GM18499 (cell line): ENCODE data around the gene OSCAR.
"Not testable (repeated sequence)": the region's sequence is repeated elsewhere in the genome, so short reads cannot be mapped to it uniquely, and the experiment has no call there.

Experiments used
- ATAC-seq: cut with Tn5 transposase; IDR thresholded peaks from one replicate; pipeline ENCODE4 v1.9.1; 2021; ENCODE audit warnings: moderate number of reproducible peaks; ENCODE audit not compliant: insufficient read depth, unreplicated experiment

Gene OSCAR

GRCh38 chr19:54095859-54096616, 4.6 kb downstream of the OSCAR start:
- ATAC-seq, result not testable (repeated sequence)

- no peak for ATAC-seq
Observed at GRCh38 chr19:54095136-54095858, 5.3 kb downstream of the OSCAR start.

GRCh38 chr19:54094426-54095000, 6.1 kb downstream of the OSCAR start:
- no peak for ATAC-seq

- ATAC-seq, result no peak
Observed at GRCh38 chr19:54084410-54084809, 16.2 kb downstream of the OSCAR start.

GRCh38 chr19:54081032-54081431, 19.6 kb downstream of the OSCAR start, which contains the start of gene TARM1:
Gene TARM1, minus strand, starts transcription at chr19:54081365. Its CDS starts 25 bp downstream, at chr19:54081340.
- ATAC-seq, result no peak

- ATAC-seq, result no peak
Observed at GRCh38 chr19:54077334-54077733, 23.3 kb downstream of the OSCAR start.

- ATAC-seq, result no peak
Observed at GRCh38 chr19:54074851-54075250, 25.8 kb downstream of the OSCAR start.

GRCh38 chr19:54073829-54074228, 26.8 kb downstream of the OSCAR start:
- no peak for ATAC-seq

GRCh38 chr19:54069470-54069869, 31.1 kb downstream of the OSCAR start:
- ATAC-seq, result no peak

- ATAC-seq, result no peak
Observed at GRCh38 chr19:54063350-54064116, 37.1 kb downstream of the OSCAR start, which contains the start of gene VSTM1. Gene VSTM1, minus strand, starts transcription at chr19:54063897. Its CDS starts 120 bp downstream, at chr19:54063777.

GRCh38 chr19:54062643-54063042, 38.0 kb downstream of the OSCAR start:
- no peak for ATAC-seq

GRCh38 chr19:54047616-54048015, 53.0 kb downstream of the OSCAR start:
- ATAC-seq, result no peak

- no peak for ATAC-seq
Observed at GRCh38 chr19:54045771-54046170, 54.8 kb downstream of the OSCAR start.
